SH-SY5Y (cell line): Measurements from ENCODE around the gene DCBLD1.

Experiments used
- GATA2 ChIP-seq: IDR thresholded peaks from 2 replicates; pipeline ENCODE4 v1.6.1; 2011; ENCODE audit warnings: mild to moderate bottlenecking, low read depth, low read length
- GATA3 ChIP-seq: IDR thresholded peaks from 2 replicates; pipeline ENCODE4 v1.6.1; 2011; ENCODE audit warnings: low read depth, mild to moderate bottlenecking, low read length, moderate library complexity

GRCh38 chr6:117509021-117509420, 26.5 kb downstream of the DCBLD1 start:
- TF ChIP-seq GATA2: no peak
- TF ChIP-seq GATA3: no peak
